Dendritic cell treated with granulocyte-macrophage colony-stimulating factor and Interleukin-4, amounts not matched to agents 40 ng/mL and 50 ng/mL, for 4 days (primary cell): ENCODE measurements around the gene COX14.

ENCODE experiments used
- H3K27ac Mint-ChIP-seq: one replicate; pipeline ENCODE4 v1.8.0; 2022; ENCODE audit warnings: mild to moderate bottlenecking, mixed read lengths
- H3K27me3 Mint-ChIP-seq: one replicate; pipeline ENCODE4 v1.8.0; 2022; ENCODE audit warnings: mild to moderate bottlenecking, mixed read lengths
- H3K36me3 Mint-ChIP-seq: one replicate; pipeline ENCODE4 v1.8.0; 2022; ENCODE audit warnings: low read depth, mixed read lengths
- H3K4me1 Mint-ChIP-seq: one replicate; pipeline ENCODE4 v1.8.0; 2022; ENCODE audit warnings: low read depth, mixed read lengths
- H3K4me3 Mint-ChIP-seq: one replicate; pipeline ENCODE4 v1.8.0; 2022; ENCODE audit warnings: mild to moderate bottlenecking, moderate library complexity, mixed read lengths
- H3K9me3 Mint-ChIP-seq: one replicate; pipeline ENCODE4 v1.8.0; 2022; ENCODE audit warnings: mixed read lengths
- intact Hi-C: fragments of 100-400 bp; cut with micrococcal nuclease; formaldehyde crosslinking; loops from one replicate; pipeline ENCODE4 v1.15.0; 2022

COX14 gene

GRCh38 chr12:50111693-50112455 is at the start of gene COX14:
Gene COX14, plus strand, starts transcription at chr12:50112236. Its CDS starts 7,808 bp downstream, at chr12:50120044.
- Mint-ChIP-seq H3K36me3 (peaks cover 36% of the 10 kb centered on the region), H3K4me3 (peak within 1 kb of the TSS; percentile 90), H3K27ac (peak within 1 kb of the TSS; percentile 97), H3K9me3 (no peaks in the 10 kb centered on the region), H3K27me3 (no peaks in the 10 kb centered on the region), H3K4me1 (peaks cover 40% of the 10 kb centered on the region)
- intact Hi-C loops: loop anchor here (1.0 to 5.0 kb wide), 3 partner anchors 23 to 55 kb away; partner anchors contain the start of gene CERS5

DNA sequence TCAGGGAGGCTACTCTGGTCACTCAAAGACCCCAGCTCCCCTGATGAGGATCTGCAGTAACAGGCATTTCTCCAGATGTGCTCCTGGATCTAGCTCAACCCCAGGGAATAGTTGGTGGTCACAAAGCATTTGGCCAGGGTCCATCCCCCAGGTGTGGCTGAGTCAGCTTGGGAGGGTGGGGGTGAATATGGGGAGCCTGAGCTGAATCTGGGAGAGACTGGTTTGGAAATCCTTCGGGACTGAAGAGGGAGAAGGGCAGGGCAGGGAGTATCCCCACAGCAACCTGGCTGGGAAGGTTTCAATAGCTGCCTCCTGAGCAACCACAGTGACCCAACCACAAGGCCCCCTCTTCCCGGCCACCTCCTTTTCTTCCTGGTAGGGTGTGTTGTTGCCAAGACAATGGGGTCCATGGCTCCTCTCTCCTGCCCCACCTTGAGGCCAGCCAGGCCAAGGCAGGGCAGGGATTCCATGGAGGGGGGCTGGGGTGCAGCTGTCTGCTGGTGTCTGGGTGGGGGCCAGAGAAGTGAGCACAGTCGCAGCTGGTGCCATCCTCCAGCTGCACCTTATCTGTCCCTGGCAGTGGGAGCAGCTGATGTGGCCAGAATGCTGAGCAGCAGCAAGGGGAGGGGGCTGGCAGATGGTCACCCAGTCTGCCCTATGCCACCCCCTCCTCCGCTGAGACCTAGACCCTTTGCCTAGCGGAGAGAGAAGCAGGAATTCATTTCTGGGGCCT is 49.1 kb upstream of the COX14 start:
- H3K4me1 Mint-ChIP-seq: peaks cover 23% of the 10 kb centered on the region
- peaks cover 65% of the 10 kb centered on the region for H3K27me3 Mint-ChIP-seq
- H3K27ac Mint-ChIP-seq: no peak overlapping the region
- intact Hi-C loops: no loop called here
- H3K36me3 Mint-ChIP-seq: no peaks in the 10 kb centered on the region
- no peak overlapping the region for H3K4me3 Mint-ChIP-seq
- H3K9me3 Mint-ChIP-seq: no peaks in the 10 kb centered on the region

- peaks cover 18% of the 10 kb centered on the region for H3K4me1 Mint-ChIP-seq
- intact Hi-C loops: no loop called here
- no peak overlapping the region for H3K27ac Mint-ChIP-seq
Observed at GRCh38 chr12:50065726-50066310, 46.2 kb upstream of the COX14 start.

GRCh38 chr12:50066402-50066801 is 45.6 kb upstream of the COX14 start:
- Mint-ChIP-seq H3K27ac (no peak overlapping the region), H3K36me3 (no peaks in the 10 kb centered on the region), H3K9me3 (no peaks in the 10 kb centered on the region), H3K4me3 (no peak overlapping the region), H3K27me3 (peaks cover 49% of the 10 kb centered on the region), H3K4me1 (peaks cover 14% of the 10 kb centered on the region)
- intact Hi-C loops: no loop called here

More at GRCh38 chr12:50065726-50066310, 46.2 kb upstream of the COX14 start:
- Mint-ChIP-seq H3K9me3 (no peaks in the 10 kb centered on the region), H3K27me3 (peaks cover 51% of the 10 kb centered on the region), H3K36me3 (no peaks in the 10 kb centered on the region), H3K4me3 (no peak overlapping the region)

DNA sequence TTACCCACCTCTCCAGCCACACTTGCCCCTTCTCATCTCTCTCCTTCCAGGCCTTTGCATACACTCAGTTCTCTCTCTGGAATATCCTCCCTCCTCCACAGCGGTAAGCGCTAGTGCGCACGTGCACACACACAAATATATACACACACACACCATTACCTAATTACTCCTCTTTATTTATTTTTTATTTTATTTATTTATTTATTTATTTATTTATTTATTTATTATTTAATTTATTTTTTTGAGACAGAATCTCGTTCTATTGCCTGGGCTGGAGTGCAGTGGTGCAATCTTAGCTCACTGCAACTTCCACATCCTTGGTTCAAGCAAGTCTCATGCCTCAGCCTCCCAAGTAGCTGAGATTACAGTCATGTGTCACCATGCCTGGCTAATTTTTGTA is 43.0 kb upstream of the COX14 start:
- Mint-ChIP-seq H3K9me3 (no peaks in the 10 kb centered on the region), H3K27ac (no peak overlapping the region), H3K36me3 (no peaks in the 10 kb centered on the region), H3K4me3 (no peak overlapping the region), H3K27me3 (peaks cover 44% of the 10 kb centered on the region), H3K4me1 (peaks cover 12% of the 10 kb centered on the region)
- intact Hi-C loops: loop anchor here (1.0 kb wide), 1 partner anchor 30 kb away; no protein-coding TSS in a partner anchor

- Mint-ChIP-seq H3K27ac (no peak overlapping the region), H3K36me3 (no peaks in the 10 kb centered on the region), H3K4me3 (no peak overlapping the region), H3K4me1 (peaks cover 12% of the 10 kb centered on the region), H3K27me3 (peaks cover 39% of the 10 kb centered on the region), H3K9me3 (no peaks in the 10 kb centered on the region)
- intact Hi-C loops: loop anchor here (1.0 kb wide), 1 partner anchor 30 kb away; no protein-coding TSS in a partner anchor
Observed at GRCh38 chr12:50069539-50069938, 42.5 kb upstream of the COX14 start.

GRCh38 chr12:50070314-50071060 is 41.5 kb upstream of the COX14 start:
- no peak overlapping the region for H3K4me3 Mint-ChIP-seq
- H3K27me3 Mint-ChIP-seq: peaks cover 36% of the 10 kb centered on the region
- H3K9me3 Mint-ChIP-seq: no peaks in the 10 kb centered on the region
- intact Hi-C loops: loop anchor here (1.0 kb wide), 1 partner anchor 103 kb away; no protein-coding TSS in a partner anchor
- H3K36me3 Mint-ChIP-seq: no peaks in the 10 kb centered on the region
- peaks cover 12% of the 10 kb centered on the region for H3K4me1 Mint-ChIP-seq
- no peak overlapping the region for H3K27ac Mint-ChIP-seq

DNA sequence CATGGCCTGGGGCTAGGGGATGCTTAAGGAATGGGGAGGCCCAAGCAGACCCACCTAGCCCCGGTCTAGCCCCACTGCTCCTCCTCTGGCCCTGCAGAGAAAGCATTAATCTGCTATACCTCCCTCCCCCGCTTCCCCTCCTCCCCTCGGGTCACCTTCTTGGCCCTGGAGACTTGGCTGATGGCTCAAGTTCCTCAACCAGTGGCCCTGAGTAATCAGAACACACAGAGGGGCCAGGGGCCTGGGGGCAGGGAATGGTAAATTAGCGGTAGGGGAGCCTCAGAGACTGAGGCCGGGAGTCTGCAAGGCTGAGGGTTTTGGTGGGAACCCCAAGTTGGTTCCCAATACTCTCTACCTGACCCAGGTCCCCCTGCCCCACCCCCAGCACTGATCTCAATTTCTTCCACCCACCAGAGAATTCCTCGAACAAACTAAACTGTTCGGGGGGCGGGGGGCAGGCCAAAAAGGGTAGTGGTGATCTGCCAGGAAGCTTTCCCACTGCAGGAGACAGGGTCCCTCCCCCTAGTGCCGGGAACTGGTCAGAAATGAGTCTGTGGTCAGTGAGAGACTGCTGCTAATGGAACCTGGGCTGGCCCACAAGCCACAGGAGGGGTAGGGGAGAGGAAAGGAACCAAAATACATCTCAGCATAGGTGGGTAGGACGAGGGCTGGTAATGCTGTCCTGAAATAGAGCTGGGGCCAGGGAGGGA is 39.7 kb upstream of the COX14 start:
- no peaks in the 10 kb centered on the region for H3K36me3 Mint-ChIP-seq
- peaks cover 36% of the 10 kb centered on the region for H3K27me3 Mint-ChIP-seq
- H3K4me3 Mint-ChIP-seq: no peak overlapping the region
- H3K4me1 Mint-ChIP-seq: peaks cover 12% of the 10 kb centered on the region
- intact Hi-C loops: no loop called here
- H3K27ac Mint-ChIP-seq: no peak overlapping the region
- H3K9me3 Mint-ChIP-seq: no peaks in the 10 kb centered on the region

GRCh38 chr12:50073206-50073605 is 38.8 kb upstream of the COX14 start:
- Mint-ChIP-seq H3K4me1 (peaks cover 12% of the 10 kb centered on the region), H3K36me3 (no peaks in the 10 kb centered on the region), H3K4me3 (no peak overlapping the region), H3K9me3 (no peaks in the 10 kb centered on the region), H3K27ac (no peak overlapping the region), H3K27me3 (peaks cover 39% of the 10 kb centered on the region)
- intact Hi-C loops: no loop called here

DNA sequence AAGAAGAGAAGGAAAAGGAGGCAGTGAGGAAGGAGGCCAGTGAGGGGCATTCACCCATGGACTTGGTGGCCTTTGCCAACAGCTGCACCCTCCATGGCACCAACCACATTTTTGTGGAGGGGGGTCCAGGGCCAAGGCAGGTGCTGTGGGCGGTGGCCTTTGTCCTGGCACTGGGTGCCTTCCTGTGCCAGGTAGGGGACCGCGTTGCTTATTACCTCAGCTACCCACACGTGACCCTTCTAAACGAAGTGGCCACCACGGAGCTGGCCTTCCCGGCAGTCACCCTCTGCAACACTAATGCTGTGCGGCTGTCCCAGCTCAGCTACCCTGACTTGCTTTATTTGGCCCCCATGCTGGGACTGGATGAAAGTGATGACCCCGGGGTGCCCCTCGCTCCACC is 38.3 kb upstream of the COX14 start:
- no peak overlapping the region for H3K27ac Mint-ChIP-seq
- H3K4me3 Mint-ChIP-seq: no peak overlapping the region
- H3K27me3 Mint-ChIP-seq: peaks cover 39% of the 10 kb centered on the region
- H3K4me1 Mint-ChIP-seq: peaks cover 12% of the 10 kb centered on the region
- no peaks in the 10 kb centered on the region for H3K9me3 Mint-ChIP-seq
- intact Hi-C loops: no loop called here
- no peaks in the 10 kb centered on the region for H3K36me3 Mint-ChIP-seq

DNA sequence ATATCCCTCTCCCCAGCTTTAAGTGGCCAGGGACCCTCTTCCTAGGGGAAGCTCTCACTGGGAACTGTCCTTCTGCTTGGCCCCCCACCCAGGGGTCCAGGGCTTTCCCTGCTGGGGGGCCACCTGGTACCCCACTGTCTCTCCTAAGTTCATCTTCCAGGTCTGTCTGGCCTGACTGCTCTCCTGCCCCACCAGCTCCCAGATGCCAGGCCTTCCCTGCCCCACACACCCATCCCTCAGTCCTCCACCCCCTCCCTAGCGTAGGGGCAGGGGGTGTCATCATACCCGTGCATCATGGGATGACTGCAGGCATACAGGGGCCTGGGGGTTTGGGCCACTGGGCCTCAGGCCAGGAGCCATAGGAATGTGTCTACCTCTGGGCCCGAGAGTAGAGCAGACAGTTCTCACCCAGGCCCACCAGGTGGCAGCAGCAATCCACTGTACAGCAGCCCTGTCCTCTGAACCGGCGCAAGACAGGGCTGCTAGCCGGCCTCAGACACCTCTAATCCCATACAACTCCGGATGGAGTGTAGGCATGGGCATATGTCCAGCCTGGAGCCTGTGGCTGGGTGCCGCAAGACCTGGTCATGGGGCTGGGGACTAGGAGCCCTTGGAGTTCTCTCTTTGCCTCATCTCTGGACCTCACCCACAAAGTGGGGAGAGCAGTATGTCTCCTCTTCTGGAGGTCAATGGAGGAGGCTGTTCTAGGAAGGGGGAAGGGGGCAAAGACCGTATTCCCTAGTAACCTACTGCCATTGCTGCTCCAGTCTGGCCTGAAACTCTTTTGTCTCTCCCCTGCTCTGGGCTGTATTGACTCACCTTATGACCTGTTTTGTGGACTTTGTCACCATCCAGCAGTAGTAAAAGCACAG is 36.9 kb upstream of the COX14 start:
- no peak overlapping the region for H3K27ac Mint-ChIP-seq
- intact Hi-C loops: loop anchor here (1.0 to 5.0 kb wide), 2 partner anchors 37 to 100 kb away; partner anchors contain the start of gene COX14
- peaks cover 39% of the 10 kb centered on the region for H3K27me3 Mint-ChIP-seq
- no peak overlapping the region for H3K4me3 Mint-ChIP-seq
- H3K36me3 Mint-ChIP-seq: no peaks in the 10 kb centered on the region
- peaks cover 9% of the 10 kb centered on the region for H3K4me1 Mint-ChIP-seq
- H3K9me3 Mint-ChIP-seq: no peaks in the 10 kb centered on the region

DNA sequence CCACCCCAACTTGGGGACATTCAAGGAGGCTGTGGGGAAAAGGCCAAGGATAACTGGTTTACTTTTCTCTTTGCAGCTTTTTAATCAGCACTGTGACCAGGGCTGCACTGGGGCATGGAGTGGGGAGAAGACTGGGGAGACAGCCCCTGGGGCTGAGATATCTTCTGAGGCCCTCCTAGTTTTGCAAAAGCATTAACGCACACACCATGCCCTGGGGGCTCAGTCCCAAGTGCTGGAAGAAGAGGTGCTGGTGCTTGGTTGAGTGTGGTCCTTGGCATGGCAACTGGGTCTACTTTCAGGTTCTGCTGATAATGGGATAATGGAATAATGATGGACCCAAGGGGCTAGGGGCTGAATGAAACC is 36.2 kb upstream of the COX14 start:
- Mint-ChIP-seq H3K27ac (no peak overlapping the region), H3K4me1 (peaks cover 3% of the 10 kb centered on the region), H3K36me3 (no peaks in the 10 kb centered on the region), H3K27me3 (peaks cover 37% of the 10 kb centered on the region), H3K4me3 (no peak overlapping the region), H3K9me3 (no peaks in the 10 kb centered on the region)
- intact Hi-C loops: loop anchor here (1.0 to 5.0 kb wide), 2 partner anchors 37 to 100 kb away; partner anchors contain the start of gene COX14
